PFSK-1 (cell line): ENCODE data around the gene PFDN5.

ENCODE experiments used
- FOXP2 ChIP-seq: optimal IDR thresholded peaks from 2 replicates; pipeline ENCODE3; 2011; ENCODE audit warnings: borderline replicate concordance, control low read depth, inconsistent platforms; ENCODE audit not compliant: insufficient read depth; ENCODE audit errors: extremely low read length, extremely low read depth
- POLR2AphosphoS5 ChIP-seq: IDR thresholded peaks from 2 replicates; pipeline ENCODE4 v1.6.1; 2012; ENCODE audit warnings: low read depth, mild to moderate bottlenecking, control low read depth, low read length, moderate library complexity
- REST ChIP-seq, 2 experiments: IDR thresholded peaks; 2 replicates each; pipeline versions ENCODE4 v1.6.1 to v1.8.0; 2011 to 2012; ENCODE audit warnings: low read depth in 2 of 2, low read length in 2 of 2, control low read depth in 1 of 2, inconsistent platforms in 1 of 2, mild to moderate bottlenecking in 1 of 2, moderate library complexity in 1 of 2; ENCODE audit not compliant: insufficient read depth in 1 of 2
- SIN3A ChIP-seq: IDR thresholded peaks from 2 replicates; pipeline ENCODE4 v1.6.1; 2012; ENCODE audit warnings: mild to moderate bottlenecking, low read length, moderate library complexity, borderline replicate concordance; ENCODE audit not compliant: insufficient read depth
- TAF1 ChIP-seq: IDR thresholded peaks from 2 replicates; pipeline ENCODE4 v1.6.1; 2012; ENCODE audit warnings: low read length, control low read depth, borderline replicate concordance; ENCODE audit not compliant: insufficient read depth

The PFDN5 gene

DNA sequence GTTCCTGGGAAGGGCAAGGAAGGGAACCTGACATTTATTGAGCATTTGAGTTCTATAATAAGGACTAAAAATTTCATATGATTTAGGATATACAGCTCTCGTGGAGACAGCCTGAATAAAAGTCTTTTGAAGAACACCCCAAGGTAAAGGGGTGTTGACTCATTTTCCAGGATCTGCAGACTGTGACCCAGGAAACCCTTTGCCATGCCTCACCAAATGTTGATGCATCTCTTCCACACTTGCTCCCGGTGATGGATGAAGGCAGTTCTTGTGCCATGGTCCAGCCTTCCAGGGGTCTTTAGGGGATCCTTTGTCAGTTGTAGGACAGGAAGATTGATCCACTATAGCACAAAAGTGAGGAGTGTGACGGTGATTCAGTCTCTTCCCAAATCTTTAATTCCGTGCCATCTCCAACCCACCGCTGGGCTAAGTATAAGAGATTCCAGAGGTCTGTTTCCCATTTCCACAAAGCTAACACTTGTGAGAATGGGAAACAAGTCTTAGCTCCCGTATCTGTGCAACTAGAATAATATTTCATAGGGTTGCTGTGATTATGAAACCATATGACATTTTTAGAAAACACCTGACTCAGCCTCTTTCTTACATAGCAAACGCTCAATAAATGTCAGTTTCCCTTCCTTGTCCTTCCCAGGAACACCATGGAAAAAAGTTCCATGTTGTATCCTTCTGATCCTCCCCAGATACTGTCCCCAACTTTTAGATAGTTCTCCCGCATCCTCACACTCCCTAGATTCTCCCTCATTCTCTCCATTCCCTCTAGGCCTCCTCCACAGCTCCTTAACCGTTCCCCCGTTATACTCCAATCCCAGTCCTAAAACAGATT is 25.2 kb downstream of the PFDN5 start:
- TF ChIP-seq POLR2AphosphoS5 (no peak), REST (IDR thresholded peaks at IDR 0.05; ENCODE audit: insufficient read depth in 1 of 2, low read depth in 2 of 2, low read length in 2 of 2) (no peak), TAF1 (no peak), SIN3A (no peak), FOXP2 (no peak)

DNA sequence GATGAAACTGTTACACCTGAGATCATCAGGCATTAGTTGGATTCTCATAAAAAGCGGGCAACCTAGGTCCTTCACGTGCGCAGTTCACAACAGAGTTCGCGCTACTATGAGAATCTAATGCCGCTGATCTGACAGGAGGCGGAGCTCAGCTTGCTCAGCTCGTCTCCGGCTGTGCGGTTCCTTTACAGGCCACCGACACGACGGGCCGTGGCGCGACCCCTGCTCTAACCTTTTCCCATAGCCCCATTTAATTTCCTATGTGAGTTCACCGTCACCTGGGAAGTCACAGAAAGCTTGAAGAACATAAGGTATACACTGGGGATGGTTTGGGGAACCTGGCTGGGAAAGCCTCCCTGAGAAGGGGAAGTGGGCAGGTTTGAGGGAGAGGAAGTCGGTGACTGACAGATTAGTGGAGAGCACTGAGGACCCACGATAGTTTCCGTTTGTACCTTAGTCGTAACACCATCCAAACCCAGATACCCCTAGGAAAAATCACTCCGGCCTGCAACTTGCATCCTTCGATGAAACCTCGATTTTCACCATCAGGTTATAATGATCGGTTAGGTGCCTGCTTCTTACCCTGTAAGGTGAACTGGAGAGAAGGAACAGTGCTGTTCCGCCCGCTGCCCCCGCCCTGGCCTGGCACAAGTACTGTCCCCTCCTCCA is 28.9 kb downstream of the PFDN5 start:
- no peak for TF ChIP-seq FOXP2
- TF ChIP-seq REST (IDR thresholded peaks at IDR 0.05; ENCODE audit: insufficient read depth in 1 of 2, low read depth in 2 of 2, low read length in 2 of 2) = no peak
- TF ChIP-seq POLR2AphosphoS5 = no peak
- TF ChIP-seq SIN3A = no peak
- no peak for TF ChIP-seq TAF1

DNA sequence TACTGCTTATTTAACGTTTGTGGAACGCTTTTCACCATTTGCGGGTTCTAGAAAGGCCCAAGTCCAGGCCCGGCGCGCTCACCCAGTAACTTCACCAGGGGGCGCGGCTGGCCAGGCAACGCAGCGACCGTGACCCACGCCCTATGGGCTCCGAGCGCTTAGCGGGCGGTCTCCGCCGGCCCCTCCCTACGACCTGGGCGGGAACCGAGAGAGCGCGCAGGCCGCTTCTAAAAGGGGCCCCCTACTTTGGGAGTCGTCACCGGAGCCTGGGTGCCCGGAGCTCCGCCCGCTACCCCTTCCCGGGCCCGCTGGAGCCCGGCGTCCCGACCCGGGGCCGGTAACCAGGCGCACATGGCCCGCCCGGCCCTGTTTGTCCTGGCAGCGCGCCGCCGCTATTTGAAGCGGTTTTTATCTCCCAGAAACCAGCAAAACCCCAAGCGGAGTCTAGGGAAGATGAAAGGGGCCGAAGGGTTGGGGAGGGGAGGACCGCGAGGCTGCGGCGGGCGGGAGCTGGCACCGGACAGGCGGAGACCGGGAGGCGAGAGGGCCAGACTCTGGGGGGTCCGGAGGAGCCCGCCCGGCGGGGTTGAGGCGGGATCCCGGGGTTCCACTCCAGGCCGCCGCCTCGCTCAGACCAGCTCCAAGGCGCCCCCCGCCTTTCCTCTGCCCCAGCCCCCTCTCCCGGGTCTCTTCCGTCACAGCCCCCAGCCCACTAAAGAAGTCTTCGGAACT is 29.6 kb downstream of the PFDN5 start:
- no peak for TF ChIP-seq TAF1
- peak; percentile 64 for TF ChIP-seq POLR2AphosphoS5
- TF ChIP-seq FOXP2 = peak; percentile 39

- no peak for TF ChIP-seq FOXP2
- no peak for TF ChIP-seq POLR2AphosphoS5
- TF ChIP-seq TAF1 = no peak
- no peak for TF ChIP-seq REST (IDR thresholded peaks at IDR 0.05; ENCODE audit: insufficient read depth in 1 of 2, low read depth in 2 of 2, low read length in 2 of 2)
- no peak for TF ChIP-seq SIN3A
Observed at GRCh38 chr12:53325511-53326061, 30.2 kb downstream of the PFDN5 start.

DNA sequence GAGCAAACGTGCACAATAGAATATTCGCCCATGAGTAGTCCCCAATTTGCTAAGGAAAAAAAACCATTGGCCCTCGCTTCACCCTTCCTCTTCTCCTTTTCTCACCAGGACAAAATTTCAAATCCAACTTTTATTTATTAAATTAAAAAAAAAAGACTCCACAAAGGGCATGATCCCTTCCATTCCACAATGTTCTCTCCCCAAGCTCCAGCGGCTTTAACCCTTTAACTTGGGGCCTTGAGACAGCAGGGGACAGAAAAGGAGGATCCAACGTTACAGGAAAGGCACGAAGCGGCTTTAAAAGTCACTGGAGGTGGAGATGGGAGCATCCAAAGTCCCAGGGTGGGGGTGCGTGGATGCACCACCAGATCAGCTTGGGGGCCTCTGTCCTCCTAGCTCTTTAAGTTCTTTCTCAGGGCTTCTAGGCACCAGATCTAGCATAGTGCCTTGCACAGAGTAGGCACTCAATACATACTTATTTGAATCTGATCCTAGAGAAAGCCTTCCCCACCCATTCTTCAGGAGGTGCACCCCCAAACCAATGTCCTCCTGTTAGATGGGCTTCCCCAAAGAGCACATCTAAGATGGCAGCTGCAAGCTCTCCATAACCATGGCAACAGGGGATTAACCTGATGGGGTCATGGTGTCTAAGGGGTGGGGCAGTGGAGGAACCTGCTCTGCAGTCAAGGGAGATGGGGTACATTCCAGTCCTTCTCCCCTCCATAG is 31.3 kb downstream of the PFDN5 start:
- TF ChIP-seq REST (IDR thresholded peaks at IDR 0.05; ENCODE audit: insufficient read depth in 1 of 2, low read depth in 2 of 2, low read length in 2 of 2) = no peak
- no peak for TF ChIP-seq FOXP2
- TF ChIP-seq TAF1 = no peak
- no peak for TF ChIP-seq POLR2AphosphoS5
- TF ChIP-seq SIN3A = no peak
